ENCODE results near the gene EFCAB8.
A peak's percentile ranks its signal among the peaks of the same experiment; 100 is the strongest.

Gene EFCAB8

DNA sequence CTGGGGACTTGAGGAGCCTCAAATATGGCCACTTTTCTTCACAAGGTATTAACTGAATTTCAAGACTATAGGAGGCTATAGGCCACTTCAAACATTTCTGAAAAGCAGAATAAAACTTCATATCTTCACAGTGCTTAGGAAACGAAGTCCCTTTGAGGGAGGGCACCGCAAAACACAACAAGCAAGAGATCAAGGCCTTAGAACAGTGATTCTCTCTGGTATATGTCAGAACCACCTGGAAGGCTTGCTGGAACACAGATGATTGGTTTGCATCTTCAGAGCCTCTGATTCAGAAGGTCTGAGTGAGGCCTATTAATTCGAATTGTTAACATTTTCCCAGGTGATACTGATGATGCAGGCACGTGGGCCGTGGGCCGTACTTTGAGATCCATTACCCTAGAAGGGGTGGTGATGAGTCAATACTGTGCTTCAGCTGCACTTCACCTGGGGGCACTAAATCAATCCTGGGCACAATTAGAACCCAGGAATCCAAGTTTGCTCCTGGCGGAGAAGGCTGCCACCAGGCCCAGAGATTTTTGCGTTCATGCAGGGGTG is 134.8 kb downstream of the EFCAB8 start:
- no peak overlapping the region for H3K14ac ChIP-seq (ENCODE audit: low read length)
- H3K27me3 ChIP-seq (ENCODE audit: control insufficient read depth in 3 of 3, insufficient read depth in 3 of 3, low read depth in 1 of 3, low read length in 3 of 3), result peaks cover 0 to 7% (median 0%) of the 10 kb centered on the region in 3 experiments
- H3K4ac ChIP-seq (ENCODE audit: low read length), result no peak overlapping the region
- no peak overlapping the region for H2BK12ac ChIP-seq (ENCODE audit: low read length)
- H2AFZ ChIP-seq (ENCODE audit: low read length), result no peak overlapping the region
- H4K91ac ChIP-seq (ENCODE audit: low read depth, low read length, poor library complexity), result no peak overlapping the region
- no peaks in the 10 kb centered on the region for H3K4me1 ChIP-seq (ENCODE audit: control insufficient read depth in 2 of 2, insufficient read depth in 1 of 2, low read depth in 1 of 2, low read length in 2 of 2)
- H2AK5ac ChIP-seq (ENCODE audit: low read depth, low read length), result no peak overlapping the region
- DNase-seq (ENCODE audit: low spot score), result no peak
- H3K9me3 ChIP-seq (replicated peaks in 1 of 2; ENCODE audit: control insufficient read depth in 2 of 2, insufficient read depth in 1 of 2, low read depth in 1 of 2, low read length in 2 of 2), result no peaks in the 10 kb centered on the region
- no peaks in the 10 kb centered on the region for H3K36me3 ChIP-seq (replicated peaks in 1 of 2; ENCODE audit: control insufficient read depth in 2 of 2, insufficient read depth in 2 of 2, low read length in 2 of 2)
- H3K4me3 ChIP-seq (ENCODE audit: low read length in 2 of 2), result no peak overlapping the region
- no peaks in the 10 kb centered on the region for H3K79me1 ChIP-seq (ENCODE audit: low read depth, low read length)
- no peak overlapping the region for H2BK15ac ChIP-seq (ENCODE audit: low read length)
- no peak overlapping the region for H3K4me2 ChIP-seq (ENCODE audit: insufficient read depth, low read length, poor library complexity, severe bottlenecking)
- WGBS, 2 donors (ENCODE audit: extremely low coverage in 2 of 2, insufficient read length in 2 of 2, insufficient replicate concordance in 1 of 2), result no CpG with 5 or more reads among the region's 8 CpGs
- no peak overlapping the region for H2BK5ac ChIP-seq (ENCODE audit: low read length)
- H4K8ac ChIP-seq (ENCODE audit: low read depth, low read length), result no peak overlapping the region
- H3K27ac ChIP-seq (replicated peaks; ENCODE audit: low read length), result no peak overlapping the region
- H3K18ac ChIP-seq (ENCODE audit: low read length), result no peak overlapping the region
- H2BK120ac ChIP-seq (ENCODE audit: low read depth, low read length), result no peak overlapping the region
- no peak overlapping the region for H3K9ac ChIP-seq (ENCODE audit: low read depth, low read length, poor library complexity)
- no peak overlapping the region for H3K23ac ChIP-seq (ENCODE audit: low read depth, low read length, poor library complexity)

DNA sequence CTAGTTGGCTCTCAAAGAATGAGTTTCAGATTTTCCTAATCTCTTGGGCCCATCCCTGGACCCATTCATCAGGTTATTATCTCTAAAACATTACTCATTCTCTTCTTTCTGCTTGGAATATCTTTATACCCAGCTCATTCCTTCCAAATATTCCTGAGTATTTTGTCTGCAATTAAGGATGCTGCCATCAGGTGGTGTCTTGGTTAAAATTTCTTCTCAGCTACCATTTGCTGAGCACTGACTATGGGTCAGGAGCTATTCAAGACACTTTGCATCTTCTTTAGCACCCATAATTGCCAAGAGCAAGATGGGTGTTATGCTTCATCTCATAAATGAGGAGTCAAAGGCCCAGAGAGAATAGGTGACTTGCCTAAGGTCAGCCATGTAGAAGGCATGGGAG is 137.1 kb downstream of the EFCAB8 start:
- H3K27me3 ChIP-seq (ENCODE audit: control insufficient read depth in 3 of 3, insufficient read depth in 3 of 3, low read depth in 1 of 3, low read length in 3 of 3), result peaks cover 0 to 12% (median 0%) of the 10 kb centered on the region in 3 experiments
- H3K9ac ChIP-seq (ENCODE audit: low read depth, low read length, poor library complexity), result no peak overlapping the region
- DNase-seq (ENCODE audit: low spot score), result no peak
- H2AK5ac ChIP-seq (ENCODE audit: low read depth, low read length), result no peak overlapping the region
- H3K4me3 ChIP-seq (ENCODE audit: low read length in 2 of 2), result no peak overlapping the region
- no peak overlapping the region for H2BK120ac ChIP-seq (ENCODE audit: low read depth, low read length)
- H3K27ac ChIP-seq (replicated peaks; ENCODE audit: low read length), result no peak overlapping the region
- no peak overlapping the region for H4K91ac ChIP-seq (ENCODE audit: low read depth, low read length, poor library complexity)
- H3K79me1 ChIP-seq (ENCODE audit: low read depth, low read length), result no peaks in the 10 kb centered on the region
- no peak overlapping the region for H3K23ac ChIP-seq (ENCODE audit: low read depth, low read length, poor library complexity)
- no peak overlapping the region for H4K8ac ChIP-seq (ENCODE audit: low read depth, low read length)
- H3K4me1 ChIP-seq (ENCODE audit: control insufficient read depth in 2 of 2, insufficient read depth in 1 of 2, low read depth in 1 of 2, low read length in 2 of 2), result peaks cover 0 to 3% of the 10 kb centered on the region in 2 donors
- no peak overlapping the region for H3K18ac ChIP-seq (ENCODE audit: low read length)
- no peak overlapping the region for H2BK15ac ChIP-seq (ENCODE audit: low read length)
- no peak overlapping the region for H2BK12ac ChIP-seq (ENCODE audit: low read length)
- no peak overlapping the region for H2AFZ ChIP-seq (ENCODE audit: low read length)
- H3K4me2 ChIP-seq (ENCODE audit: insufficient read depth, low read length, poor library complexity, severe bottlenecking), result no peak overlapping the region
- H3K4ac ChIP-seq (ENCODE audit: low read length), result no peak overlapping the region
- H3K14ac ChIP-seq (ENCODE audit: low read length), result no peak overlapping the region
- H3K36me3 ChIP-seq (replicated peaks in 1 of 2; ENCODE audit: control insufficient read depth in 2 of 2, insufficient read depth in 2 of 2, low read length in 2 of 2), result no peaks in the 10 kb centered on the region
- H2BK5ac ChIP-seq (ENCODE audit: low read length), result no peak overlapping the region
- no peaks in the 10 kb centered on the region for H3K9me3 ChIP-seq (replicated peaks in 1 of 2; ENCODE audit: control insufficient read depth in 2 of 2, insufficient read depth in 1 of 2, low read depth in 1 of 2, low read length in 2 of 2)

DNA sequence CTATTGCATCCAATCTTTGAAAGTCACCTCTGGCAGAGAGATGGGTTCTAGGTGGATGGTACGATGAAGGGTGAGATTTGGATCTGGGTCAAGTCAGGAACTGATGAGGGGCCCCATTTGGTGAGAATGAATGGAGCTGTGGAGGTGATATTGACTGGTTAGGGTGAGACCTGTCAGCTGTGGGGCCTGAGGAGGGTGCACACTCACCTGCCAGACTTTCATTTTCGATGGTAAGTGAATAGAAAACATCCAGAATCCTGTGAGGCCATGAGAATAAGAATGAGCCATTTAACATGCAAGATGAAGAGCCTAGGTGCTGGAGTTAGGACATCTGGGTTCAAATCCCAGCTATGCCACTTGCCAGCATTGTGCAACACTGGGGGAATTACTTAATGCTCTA is 138.7 kb downstream of the EFCAB8 start:
- H3K9me3 ChIP-seq (replicated peaks in 1 of 2; ENCODE audit: control insufficient read depth in 2 of 2, insufficient read depth in 1 of 2, low read depth in 1 of 2, low read length in 2 of 2), result no peaks in the 10 kb centered on the region
- no peaks in the 10 kb centered on the region for H3K36me3 ChIP-seq (replicated peaks in 1 of 2; ENCODE audit: control insufficient read depth in 2 of 2, insufficient read depth in 2 of 2, low read length in 2 of 2)
- H3K27ac ChIP-seq (replicated peaks; ENCODE audit: low read length), result no peak overlapping the region
- H3K27me3 ChIP-seq (ENCODE audit: control insufficient read depth in 3 of 3, insufficient read depth in 3 of 3, low read depth in 1 of 3, low read length in 3 of 3), result peaks cover 0 to 7% (median 0%) of the 10 kb centered on the region in 3 experiments
- H2BK120ac ChIP-seq (ENCODE audit: low read depth, low read length), result no peak overlapping the region
- no peak overlapping the region for H2BK5ac ChIP-seq (ENCODE audit: low read length)
- H3K79me1 ChIP-seq (ENCODE audit: low read depth, low read length), result no peaks in the 10 kb centered on the region
- no peak overlapping the region for H2AK5ac ChIP-seq (ENCODE audit: low read depth, low read length)
- H3K4ac ChIP-seq (ENCODE audit: low read length), result no peak overlapping the region
- H2AFZ ChIP-seq (ENCODE audit: low read length), result no peak overlapping the region
- peaks cover 0 to 3% of the 10 kb centered on the region in 2 donors for H3K4me1 ChIP-seq (ENCODE audit: control insufficient read depth in 2 of 2, insufficient read depth in 1 of 2, low read depth in 1 of 2, low read length in 2 of 2)
- H3K18ac ChIP-seq (ENCODE audit: low read length), result no peak overlapping the region
- no peak overlapping the region for H3K9ac ChIP-seq (ENCODE audit: low read depth, low read length, poor library complexity)
- WGBS, 2 donors (ENCODE audit: extremely low coverage in 2 of 2, insufficient read length in 2 of 2, insufficient replicate concordance in 1 of 2), result no CpG with 5 or more reads among the region's 2 CpGs
- H3K14ac ChIP-seq (ENCODE audit: low read length), result no peak overlapping the region
- no peak overlapping the region for H3K4me3 ChIP-seq (ENCODE audit: low read length in 2 of 2)
- no peak overlapping the region for H4K91ac ChIP-seq (ENCODE audit: low read depth, low read length, poor library complexity)
- DNase-seq (ENCODE audit: low spot score), result no peak
- H2BK12ac ChIP-seq (ENCODE audit: low read length), result no peak overlapping the region
- H3K23ac ChIP-seq (ENCODE audit: low read depth, low read length, poor library complexity), result no peak overlapping the region
- H3K4me2 ChIP-seq (ENCODE audit: insufficient read depth, low read length, poor library complexity, severe bottlenecking), result no peak overlapping the region
- H2BK15ac ChIP-seq (ENCODE audit: low read length), result no peak overlapping the region
- no peak overlapping the region for H4K8ac ChIP-seq (ENCODE audit: low read depth, low read length)

DNA sequence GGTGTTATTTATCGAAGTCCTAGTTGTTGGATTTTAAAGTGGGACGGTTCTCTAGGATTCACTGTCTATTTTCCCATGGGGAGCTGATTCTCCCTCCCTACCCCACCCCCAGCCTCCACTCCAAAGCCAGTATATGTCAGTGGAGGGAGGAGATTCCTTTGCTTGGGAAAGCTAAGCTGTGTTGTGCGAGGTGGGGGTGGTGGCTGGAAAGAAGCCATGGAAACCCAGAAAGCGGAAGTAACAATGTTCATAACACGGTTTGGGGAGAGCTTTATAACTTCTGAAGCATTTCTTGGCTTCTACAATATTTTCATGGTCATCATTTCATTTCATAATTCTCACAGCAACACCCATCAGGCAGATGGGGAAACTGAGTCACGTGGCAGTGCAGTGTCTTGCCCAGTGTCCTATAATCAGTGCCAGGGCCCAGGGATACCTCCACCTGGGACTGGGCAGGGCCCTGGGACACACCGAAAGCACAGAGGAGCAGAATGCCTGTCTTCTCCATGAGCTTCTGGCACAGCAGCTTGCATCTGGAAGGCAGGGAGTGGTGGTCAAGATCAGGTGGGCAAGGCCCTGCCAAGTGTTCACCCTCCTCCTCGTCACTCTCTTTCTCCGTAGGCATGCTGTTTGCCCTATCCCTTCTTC is 141.0 kb downstream of the EFCAB8 start:
- Histone ChIP-seq H3K4me2 (ENCODE audit: insufficient read depth, low read length, poor library complexity, severe bottlenecking) (no peak overlapping the region), H3K4me1 (ENCODE audit: control insufficient read depth in 2 of 2, insufficient read depth in 1 of 2, low read depth in 1 of 2, low read length in 2 of 2) (peaks cover 0 to 3% of the 10 kb centered on the region in 2 donors), H3K18ac (ENCODE audit: low read length) (peak overlapping the region; percentile 31), H3K14ac (ENCODE audit: low read length) (no peak overlapping the region), H3K27me3 (ENCODE audit: control insufficient read depth in 3 of 3, insufficient read depth in 3 of 3, low read depth in 1 of 3, low read length in 3 of 3) (peaks cover 0 to 5% (median 0%) of the 10 kb centered on the region in 3 experiments), H4K91ac (ENCODE audit: low read depth, low read length, poor library complexity) (no peak overlapping the region), H3K27ac (replicated peaks; ENCODE audit: low read length) (no peak overlapping the region), H2BK5ac (ENCODE audit: low read length) (no peak overlapping the region), H3K23ac (ENCODE audit: low read depth, low read length, poor library complexity) (no peak overlapping the region), H3K79me1 (ENCODE audit: low read depth, low read length) (no peaks in the 10 kb centered on the region), H2AFZ (ENCODE audit: low read length) (no peak overlapping the region), H3K4ac (ENCODE audit: low read length) (no peak overlapping the region), H2BK12ac (ENCODE audit: low read length) (no peak overlapping the region), H3K4me3 (ENCODE audit: low read length in 2 of 2) (no peak overlapping the region), H3K36me3 (replicated peaks in 1 of 2; ENCODE audit: control insufficient read depth in 2 of 2, insufficient read depth in 2 of 2, low read length in 2 of 2) (no peaks in the 10 kb centered on the region), H3K9ac (ENCODE audit: low read depth, low read length, poor library complexity) (no peak overlapping the region), H2AK5ac (ENCODE audit: low read depth, low read length) (peak overlapping the region; percentile 10), H2BK120ac (ENCODE audit: low read depth, low read length) (no peak overlapping the region), H3K9me3 (replicated peaks in 1 of 2; ENCODE audit: control insufficient read depth in 2 of 2, insufficient read depth in 1 of 2, low read depth in 1 of 2, low read length in 2 of 2) (no peaks in the 10 kb centered on the region), H2BK15ac (ENCODE audit: low read length) (no peak overlapping the region), H4K8ac (ENCODE audit: low read depth, low read length) (no peak overlapping the region)
- no peak for DNase-seq (ENCODE audit: low spot score)
- WGBS, 2 donors (ENCODE audit: extremely low coverage in 2 of 2, insufficient read length in 2 of 2, insufficient replicate concordance in 1 of 2), result no CpG with 5 or more reads among the region's 9 CpGs

Measured in neuronal stem cell (in vitro differentiated cells).